ENCODE results near the gene PRKG2. TPM values are rescaled to one million over a fixed set of nuclear protein-coding genes. Genes with fewer than 3 reads are reported as not detected.

Gene PRKG2
- total RNA-seq, 1 experiment from 2014 or later = 1.9 TPM

DNA sequence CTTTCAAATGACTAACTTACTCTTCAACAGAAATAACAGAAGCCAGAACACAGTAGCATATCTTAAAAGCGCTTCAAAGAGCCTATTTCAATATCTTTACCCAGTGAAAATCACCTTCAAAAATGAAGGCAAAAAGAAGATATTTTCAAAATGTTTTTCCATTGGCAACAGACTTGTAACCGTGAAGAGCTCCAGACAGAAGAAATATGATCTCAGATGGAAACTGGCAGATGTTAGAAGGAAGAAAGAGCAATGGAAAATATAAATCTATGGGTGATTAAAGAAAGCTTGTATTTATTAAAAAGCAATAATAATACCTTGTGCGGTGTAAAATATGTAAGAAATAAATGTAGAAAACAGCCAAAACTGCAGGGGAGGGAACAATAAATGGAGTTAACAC is 35.7 kb downstream of the PRKG2 start:
- H3K18ac ChIP-seq (ENCODE audit: insufficient read length, low read depth, low read length) = no peak overlapping the region
- H3K4me3 Mint-ChIP-seq = no peak overlapping the region
- H3K4me2 ChIP-seq (ENCODE audit: insufficient read depth, insufficient read length, low read length) = no peak overlapping the region
- no peaks in the 10 kb centered on the region for H3K4me1 ChIP-seq (ENCODE audit: insufficient read depth, low read length)
- H3K79me2 ChIP-seq (ENCODE audit: insufficient read depth, low read length) = no peaks in the 10 kb centered on the region
- no peak overlapping the region for H3K14ac ChIP-seq (ENCODE audit: insufficient read depth, low read length)
- H3K27ac Mint-ChIP-seq = no peak overlapping the region
- TF ChIP-seq, protein P1, sequence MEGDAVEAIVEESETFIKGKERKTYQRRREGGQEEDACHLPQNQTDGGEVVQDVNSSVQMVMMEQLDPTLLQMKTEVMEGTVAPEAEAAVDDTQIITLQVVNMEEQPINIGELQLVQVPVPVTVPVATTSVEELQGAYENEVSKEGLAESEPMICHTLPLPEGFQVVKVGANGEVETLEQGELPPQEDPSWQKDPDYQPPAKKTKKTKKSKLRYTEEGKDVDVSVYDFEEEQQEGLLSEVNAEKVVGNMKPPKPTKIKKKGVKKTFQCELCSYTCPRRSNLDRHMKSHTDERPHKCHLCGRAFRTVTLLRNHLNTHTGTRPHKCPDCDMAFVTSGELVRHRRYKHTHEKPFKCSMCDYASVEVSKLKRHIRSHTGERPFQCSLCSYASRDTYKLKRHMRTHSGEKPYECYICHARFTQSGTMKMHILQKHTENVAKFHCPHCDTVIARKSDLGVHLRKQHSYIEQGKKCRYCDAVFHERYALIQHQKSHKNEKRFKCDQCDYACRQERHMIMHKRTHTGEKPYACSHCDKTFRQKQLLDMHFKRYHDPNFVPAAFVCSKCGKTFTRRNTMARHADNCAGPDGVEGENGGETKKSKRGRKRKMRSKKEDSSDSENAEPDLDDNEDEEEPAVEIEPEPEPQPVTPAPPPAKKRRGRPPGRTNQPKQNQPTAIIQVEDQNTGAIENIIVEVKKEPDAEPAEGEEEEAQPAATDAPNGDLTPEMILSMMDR (conservative IDR thresholded peaks at IDR 0.05) = no peak
- H3K23ac ChIP-seq (ENCODE audit: insufficient read length, low read depth, low read length) = no peak overlapping the region
- no peaks in the 10 kb centered on the region for H3K27me3 Mint-ChIP-seq (ENCODE audit: low read depth)
- no peak overlapping the region for H4K91ac ChIP-seq (ENCODE audit: insufficient read length, low read depth, low read length)
- no peak overlapping the region for H3K27ac ChIP-seq (ENCODE audit: insufficient read length, low read depth, low read length)
- H3K79me1 ChIP-seq (ENCODE audit: insufficient read depth, low read depth, low read length, poor library complexity, severe bottlenecking) = no peaks in the 10 kb centered on the region
- H3K36me3 Mint-ChIP-seq (ENCODE audit: insufficient read depth in 1 of 3, low read depth in 3 of 3) = no peaks in the 10 kb centered on the region
- H3K27me3 ChIP-seq (ENCODE audit: insufficient read depth, low read length) = no peaks in the 10 kb centered on the region
- no peak for DNase-seq
- H3K9me3 ChIP-seq (ENCODE audit: control insufficient read depth, low read depth, low read length) = no peaks in the 10 kb centered on the region
- WGBS (ENCODE audit: extremely low coverage, insufficient read length, low lambda C conversion rate) = no CpG with 5 or more reads among the region's 3 CpGs
- no peak overlapping the region for H3T11ph ChIP-seq (ENCODE audit: low read length)
- H4K8ac ChIP-seq (replicated peaks; ENCODE audit: insufficient read length, low read depth, low read length) = no peak overlapping the region
- no peak overlapping the region for H3K4ac ChIP-seq (ENCODE audit: low read depth, low read length)
- no peak overlapping the region for H4K5ac ChIP-seq (ENCODE audit: insufficient read length, low read depth, low read length)
- H2BK120ac ChIP-seq (ENCODE audit: low read depth, low read length, poor library complexity, severe bottlenecking) = no peak overlapping the region
- peaks cover 0 to 3% of the 10 kb centered on the region in 2 experiments; a peak in 2 of 5 replicates for H3K9me3 Mint-ChIP-seq
- H3K9ac ChIP-seq (ENCODE audit: extremely low read depth, insufficient read length, low read length) = no peak overlapping the region
- H2AFZ ChIP-seq (ENCODE audit: low read length) = no peak overlapping the region
- no peak overlapping the region for H2AK5ac ChIP-seq (ENCODE audit: insufficient read length, low read length)
- H2BK15ac ChIP-seq (ENCODE audit: low read depth, low read length) = no peak overlapping the region
- no peak overlapping the region for H3K56ac ChIP-seq (ENCODE audit: insufficient read length, low read depth, low read length)
- no peaks in the 10 kb centered on the region for H3K23me2 ChIP-seq (ENCODE audit: insufficient read length, low read depth, low read length, poor library complexity, severe bottlenecking)
- H4K20me1 ChIP-seq (ENCODE audit: control insufficient read depth, insufficient read depth, insufficient read length) = no peaks in the 10 kb centered on the region
- H2BK12ac ChIP-seq (ENCODE audit: insufficient read length, low read depth, low read length) = no peak overlapping the region
- H2BK20ac ChIP-seq (ENCODE audit: low read depth, low read length, poor library complexity, severe bottlenecking) = no peak overlapping the region
- no peak overlapping the region for H2BK5ac ChIP-seq (ENCODE audit: insufficient read length, low read length)
- peaks cover 4 to 6% of the 10 kb centered on the region in 2 experiments; a peak in 2 of 4 replicates for H3K4me1 Mint-ChIP-seq

All from H9 (cell line).